Thyroid gland (tissue), 4 donors: ENCODE results near the gene ENTR1.

ENCODE experiments used
- CTCF ChIP-seq, 6 experiments: fragments of 200-600 bp in 3 of 6; fragments of 450-650 bp in 3 of 6; sonication (generic) in 3 of 6; IDR thresholded peaks; one replicate each; pipeline ENCODE4 v1.5.1; 2016 to 2019; ENCODE audit warnings: antibody characterized with exemption in 6 of 6, mild to moderate bottlenecking in 2 of 6, inconsistent platforms in 1 of 6, moderate library complexity in 1 of 6
- POLR2A ChIP-seq, 2 donors: fragments of 450-650 bp; IDR thresholded peaks; one replicate each; pipeline ENCODE4 v1.6.1; 2017; ENCODE audit warnings: antibody characterized with exemption in 2 of 2, mild to moderate bottlenecking in 2 of 2, moderate library complexity in 1 of 2

GRCh38 chr9:136363106-136363948, 47.1 kb downstream of the ENTR1 start, which contains the start of gene DNLZ:
- TF ChIP-seq CTCF (IDR thresholded peaks at IDR 0.05) (peak; percentile 49 to 100 (median 99)), POLR2A (IDR thresholded peaks at IDR 0.05) (peak; percentile 14 to 62)
